ENCODE results near the gene LYAR. TPM values are rescaled to one million over a fixed set of nuclear protein-coding genes. Genes with fewer than 3 reads are reported as not detected.
A peak's percentile ranks its signal among the peaks of the same experiment; 100 is the strongest.
"Not testable (repeated sequence)": the region's sequence is repeated elsewhere in the genome, so short reads cannot be mapped to it uniquely, and the experiment has no call there.

LYAR gene
- total RNA-seq, 4 donors from 2014 or later = 9.9 to 26.6 (median 23.1) TPM

DNA sequence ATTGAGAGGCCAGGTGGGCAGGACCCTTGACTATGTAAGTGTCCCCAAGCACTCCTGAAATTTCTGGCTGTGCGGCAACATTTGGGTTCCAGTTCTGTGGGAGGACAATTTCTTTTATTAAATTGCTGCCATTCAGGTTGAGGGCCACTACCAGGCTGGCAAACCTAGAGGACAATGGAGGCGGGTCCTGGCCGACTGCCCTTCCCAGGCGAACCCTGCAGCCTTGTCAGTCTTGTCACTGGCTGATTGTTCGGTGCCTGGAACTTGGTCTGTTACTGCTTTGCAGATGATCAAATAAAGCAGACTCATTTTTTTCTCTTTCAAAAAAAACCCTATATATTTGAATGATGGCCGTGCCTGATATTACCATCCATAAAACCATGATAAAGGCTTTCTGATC is 35.3 kb downstream of the LYAR start:
- no peak for ATAC-seq
- intact Hi-C loops (cut with DNase I; ENCODE audit: low total_unique reads) = no loop called here
- Histone ChIP-seq H3K4me3 (no peak overlapping the region), H3K9me3 (no peaks in the 10 kb centered on the region), H3K27ac (no peak overlapping the region), H3K4me1 (no peaks in the 10 kb centered on the region), H3K36me3 (no peaks in the 10 kb centered on the region), H3K27me3 (no peaks in the 10 kb centered on the region)
- TF ChIP-seq, protein P1, sequence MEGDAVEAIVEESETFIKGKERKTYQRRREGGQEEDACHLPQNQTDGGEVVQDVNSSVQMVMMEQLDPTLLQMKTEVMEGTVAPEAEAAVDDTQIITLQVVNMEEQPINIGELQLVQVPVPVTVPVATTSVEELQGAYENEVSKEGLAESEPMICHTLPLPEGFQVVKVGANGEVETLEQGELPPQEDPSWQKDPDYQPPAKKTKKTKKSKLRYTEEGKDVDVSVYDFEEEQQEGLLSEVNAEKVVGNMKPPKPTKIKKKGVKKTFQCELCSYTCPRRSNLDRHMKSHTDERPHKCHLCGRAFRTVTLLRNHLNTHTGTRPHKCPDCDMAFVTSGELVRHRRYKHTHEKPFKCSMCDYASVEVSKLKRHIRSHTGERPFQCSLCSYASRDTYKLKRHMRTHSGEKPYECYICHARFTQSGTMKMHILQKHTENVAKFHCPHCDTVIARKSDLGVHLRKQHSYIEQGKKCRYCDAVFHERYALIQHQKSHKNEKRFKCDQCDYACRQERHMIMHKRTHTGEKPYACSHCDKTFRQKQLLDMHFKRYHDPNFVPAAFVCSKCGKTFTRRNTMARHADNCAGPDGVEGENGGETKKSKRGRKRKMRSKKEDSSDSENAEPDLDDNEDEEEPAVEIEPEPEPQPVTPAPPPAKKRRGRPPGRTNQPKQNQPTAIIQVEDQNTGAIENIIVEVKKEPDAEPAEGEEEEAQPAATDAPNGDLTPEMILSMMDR (IDR thresholded peaks at IDR 0.05 in 4 of 5, conservative IDR thresholded peaks at IDR 0.05 in 1 of 5) = no peak
- no peak for TF ChIP-seq POLR2A (IDR thresholded peaks at IDR 0.05)
- in situ Hi-C loops (cut with MboI; ENCODE audit: low sequenced_read_pairs in 4 of 4) = loop anchor here (5.0 to 25.0 kb wide), 3 partner anchors 80 to 283 kb away; partner anchors contain the start of gene STX18 (in 1 of the 4)
- no peak for DNase-seq

DNA sequence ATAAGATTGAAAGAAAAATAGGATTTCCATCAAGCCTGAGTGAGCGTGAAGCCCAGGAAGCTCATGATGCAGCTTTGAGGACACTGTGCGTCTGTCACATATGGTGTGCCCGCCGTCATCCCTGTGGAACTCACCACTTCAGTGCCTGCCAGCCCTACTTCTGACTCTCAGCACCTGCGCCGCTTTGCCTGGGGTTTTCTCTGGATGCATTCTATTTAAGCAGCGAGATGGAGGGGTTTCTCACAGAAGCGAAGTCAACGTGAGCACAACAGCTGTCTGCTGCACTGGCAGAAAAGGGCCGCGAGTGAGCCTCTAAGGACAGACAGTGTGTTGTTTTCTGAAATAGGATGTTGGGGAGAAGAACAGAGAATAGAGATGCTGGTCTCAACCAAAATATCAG is 35.8 kb downstream of the LYAR start:
- H3K27ac ChIP-seq = no peak overlapping the region
- peaks cover 0 to under 1% of the 10 kb centered on the region in 2 donors for H3K4me1 ChIP-seq
- intact Hi-C loops (cut with DNase I; ENCODE audit: low total_unique reads) (no loop called here), in situ Hi-C loops (cut with MboI; ENCODE audit: low sequenced_read_pairs in 4 of 4) (loop anchor here (5.0 to 25.0 kb wide), 3 partner anchors 81 to 283 kb away; partner anchors contain the start of gene STX18 (in 1 of the 4))
- no peak for DNase-seq
- H3K27me3 ChIP-seq = no peaks in the 10 kb centered on the region
- H3K36me3 ChIP-seq = no peaks in the 10 kb centered on the region
- no peak overlapping the region for H3K4me3 ChIP-seq
- ATAC-seq = no peak
- H3K9me3 ChIP-seq = no peaks in the 10 kb centered on the region
- no peak for TF ChIP-seq POLR2A (IDR thresholded peaks at IDR 0.05)
- TF ChIP-seq, protein P1 (IDR thresholded peaks at IDR 0.05 in 4 of 5, conservative IDR thresholded peaks at IDR 0.05 in 1 of 5) = no peak

DNA sequence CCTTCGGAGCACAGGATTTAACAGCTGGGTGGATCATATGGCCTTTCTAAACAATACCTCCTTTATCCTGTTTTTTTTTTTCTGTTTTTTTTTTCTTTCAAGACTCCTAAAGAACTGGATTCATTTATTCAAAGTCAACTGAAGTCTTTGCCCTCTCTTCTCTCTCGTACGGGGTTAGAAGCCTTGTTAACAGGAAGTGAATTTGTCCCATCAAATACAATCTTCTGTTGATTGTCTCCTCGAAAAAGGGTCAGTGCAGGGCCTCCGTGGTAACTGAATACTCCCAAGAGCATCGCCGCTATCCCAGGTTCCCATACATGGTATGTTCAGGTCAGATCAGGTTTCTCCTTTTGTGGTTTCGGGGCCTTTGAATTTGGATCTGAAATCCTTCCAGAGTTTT is 40.1 kb downstream of the LYAR start:
- H3K27ac ChIP-seq = no peak overlapping the region
- DNase-seq (no peak), ATAC-seq (no peak)
- H3K27me3 ChIP-seq = no peaks in the 10 kb centered on the region
- H3K36me3 ChIP-seq = peaks cover 0 to 13% of the 10 kb centered on the region in 2 donors
- no peak for TF ChIP-seq POLR2A (IDR thresholded peaks at IDR 0.05)
- TF ChIP-seq, protein P1 (IDR thresholded peaks at IDR 0.05 in 4 of 5, conservative IDR thresholded peaks at IDR 0.05 in 1 of 5) = no peak
- in situ Hi-C loops (cut with MboI; ENCODE audit: low sequenced_read_pairs in 4 of 4) = loop anchor here (5.0 to 25.0 kb wide), 3 partner anchors 85 to 287 kb away; partner anchors contain the start of gene STX18 (in 1 of the 4)
- H3K9me3 ChIP-seq = no peaks in the 10 kb centered on the region
- intact Hi-C loops (cut with DNase I; ENCODE audit: low total_unique reads) = loop anchor here (2.0 kb wide), 1 partner anchor 293 kb away; the partner anchor contains the start of gene STX18
- H3K4me3 ChIP-seq = no peak overlapping the region
- H3K4me1 ChIP-seq = peaks cover 21 to 26% of the 10 kb centered on the region in 2 donors

GRCh38 chr4:4249342-4249741 is 40.6 kb downstream of the LYAR start:
- intact Hi-C loops (cut with DNase I; ENCODE audit: low total_unique reads) = loop anchor here (2.0 kb wide), 1 partner anchor 293 kb away; the partner anchor contains the start of gene STX18
- ATAC-seq; H3K4me3 ChIP-seq; H3K9me3 ChIP-seq; H3K27me3 ChIP-seq; in situ Hi-C loops (cut with MboI; ENCODE audit: low sequenced_read_pairs in 4 of 4); DNase-seq: not testable (repeated sequence)
- Histone ChIP-seq H3K36me3 (peaks cover 0 to 16% of the 10 kb centered on the region in 2 donors), H3K27ac (peak overlapping the region in 2 of 4 donors; percentile 84 to 88), H3K4me1 (peaks cover 21 to 26% of the 10 kb centered on the region in 2 donors)

DNA sequence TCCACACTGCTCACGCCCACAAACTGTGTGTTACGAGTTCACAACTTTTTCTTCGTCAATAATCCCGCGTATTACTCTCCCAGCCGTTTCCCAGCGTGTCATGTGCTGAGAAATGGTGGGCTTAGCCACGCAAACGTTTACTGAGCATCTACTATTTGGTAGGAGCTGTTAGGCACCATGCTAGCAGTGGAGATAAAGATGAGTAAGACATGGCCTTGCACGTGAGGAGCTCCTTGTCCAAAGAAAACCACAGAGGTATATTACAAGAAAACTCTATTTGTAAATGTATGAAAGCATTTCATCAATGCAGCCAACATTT is 41.1 kb downstream of the LYAR start:
- intact Hi-C loops (cut with DNase I; ENCODE audit: low total_unique reads) = loop anchor here (1.0 to 2.0 kb wide), 2 partner anchors 41 to 294 kb away; partner anchors contain the start of genes LYAR, STX18 and ZBTB49
- no peak for ATAC-seq

More for the DNA sequence above, 41.1 kb downstream of the LYAR start:
- Histone ChIP-seq H3K27ac (peak overlapping the region; percentile 84 to 92 (median 88)), H3K4me1 (peaks cover 21 to 26% of the 10 kb centered on the region in 2 donors), H3K27me3 (no peaks in the 10 kb centered on the region), H3K36me3 (peaks cover under 1 to 20% of the 10 kb centered on the region in 2 donors), H3K4me3 (peak overlapping the region; percentile 79 to 88 (median 82)), H3K9me3 (no peaks in the 10 kb centered on the region)
- in situ Hi-C loops (cut with MboI; ENCODE audit: low sequenced_read_pairs in 4 of 4) = no loop called here
- TF ChIP-seq, protein P1 (IDR thresholded peaks at IDR 0.05 in 4 of 5, conservative IDR thresholded peaks at IDR 0.05 in 1 of 5) = no peak
- no peak for TF ChIP-seq POLR2A (IDR thresholded peaks at IDR 0.05)
- no peak for DNase-seq

All from gastrocnemius medialis (tissue), 4 donors.